ENCODE data around the gene SERTAD4.
"Not testable (repeated sequence)": the region's sequence is repeated elsewhere in the genome, so short reads cannot be mapped to it uniquely, and the experiment has no call there.

The SERTAD4 gene

GRCh38 chr1:210259561-210259960 is 27.0 kb downstream of the SERTAD4 start:
- no peak for DNase-seq (ENCODE audit: low read depth)
- TF ChIP-seq, protein P1, sequence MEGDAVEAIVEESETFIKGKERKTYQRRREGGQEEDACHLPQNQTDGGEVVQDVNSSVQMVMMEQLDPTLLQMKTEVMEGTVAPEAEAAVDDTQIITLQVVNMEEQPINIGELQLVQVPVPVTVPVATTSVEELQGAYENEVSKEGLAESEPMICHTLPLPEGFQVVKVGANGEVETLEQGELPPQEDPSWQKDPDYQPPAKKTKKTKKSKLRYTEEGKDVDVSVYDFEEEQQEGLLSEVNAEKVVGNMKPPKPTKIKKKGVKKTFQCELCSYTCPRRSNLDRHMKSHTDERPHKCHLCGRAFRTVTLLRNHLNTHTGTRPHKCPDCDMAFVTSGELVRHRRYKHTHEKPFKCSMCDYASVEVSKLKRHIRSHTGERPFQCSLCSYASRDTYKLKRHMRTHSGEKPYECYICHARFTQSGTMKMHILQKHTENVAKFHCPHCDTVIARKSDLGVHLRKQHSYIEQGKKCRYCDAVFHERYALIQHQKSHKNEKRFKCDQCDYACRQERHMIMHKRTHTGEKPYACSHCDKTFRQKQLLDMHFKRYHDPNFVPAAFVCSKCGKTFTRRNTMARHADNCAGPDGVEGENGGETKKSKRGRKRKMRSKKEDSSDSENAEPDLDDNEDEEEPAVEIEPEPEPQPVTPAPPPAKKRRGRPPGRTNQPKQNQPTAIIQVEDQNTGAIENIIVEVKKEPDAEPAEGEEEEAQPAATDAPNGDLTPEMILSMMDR (conservative IDR thresholded peaks at IDR 0.05; ENCODE audit: low read depth, low read length) = no peak
- no peak overlapping the region for H3K4me3 ChIP-seq (ENCODE audit: low read length)

DNA sequence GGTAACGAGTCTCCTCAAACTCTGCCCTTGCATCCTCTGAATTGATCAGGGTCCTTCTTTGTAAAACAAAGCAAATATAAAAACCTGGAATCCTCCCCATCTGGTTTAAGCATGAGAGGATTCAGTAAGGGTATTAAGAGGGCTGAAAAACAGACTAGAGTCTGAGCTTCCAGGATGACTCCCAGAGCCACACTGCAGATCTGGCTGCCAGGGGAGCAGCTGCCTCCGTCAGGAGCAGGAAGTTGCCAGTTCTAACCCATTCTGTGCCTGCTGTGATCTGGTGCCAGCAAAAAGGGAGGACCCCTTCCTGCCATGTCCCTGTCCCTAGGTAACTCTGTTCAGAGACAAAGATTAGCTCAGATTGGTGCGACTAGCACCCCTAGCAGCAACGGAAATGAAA is 27.5 kb downstream of the SERTAD4 start:
- DNase-seq (ENCODE audit: low read depth) = no peak
- no peak overlapping the region for H3K4me3 ChIP-seq (ENCODE audit: low read length)
- TF ChIP-seq, protein P1 (conservative IDR thresholded peaks at IDR 0.05; ENCODE audit: low read depth, low read length) = no peak

GRCh38 chr1:210262167-210262896 is 29.7 kb downstream of the SERTAD4 start:
- TF ChIP-seq, protein P1 (conservative IDR thresholded peaks at IDR 0.05; ENCODE audit: low read depth, low read length) = no peak
- no peak overlapping the region for H3K4me3 ChIP-seq (ENCODE audit: low read length)
- no peak for DNase-seq (ENCODE audit: low read depth)

GRCh38 chr1:210262897-210263272 is 30.3 kb downstream of the SERTAD4 start:
- DNase-seq (ENCODE audit: low read depth) = no peak
- TF ChIP-seq, protein P1 (conservative IDR thresholded peaks at IDR 0.05; ENCODE audit: low read depth, low read length) = no peak
- H3K4me3 ChIP-seq (ENCODE audit: low read length) = no peak overlapping the region

DNA sequence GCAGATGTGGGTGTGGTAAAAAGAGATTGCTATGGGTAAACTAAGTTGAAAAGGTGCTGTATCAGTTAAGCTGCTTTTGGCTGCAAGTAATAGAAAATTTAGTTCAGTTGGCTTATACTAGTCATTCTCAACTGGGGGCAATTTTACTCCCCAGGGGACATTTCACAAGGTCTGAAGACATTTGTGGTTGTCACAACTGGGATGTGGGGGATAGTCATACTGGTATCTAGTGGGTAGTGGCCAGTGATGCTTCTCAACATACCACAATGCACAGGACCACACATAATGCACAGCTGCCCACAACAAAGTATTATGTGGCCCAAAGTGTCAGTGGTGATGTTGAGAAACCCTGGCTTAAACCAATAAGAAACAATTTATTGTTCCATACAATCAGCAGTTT is 31.4 kb downstream of the SERTAD4 start:
- no peak for DNase-seq (ENCODE audit: low read depth)
- TF ChIP-seq, protein P1 (conservative IDR thresholded peaks at IDR 0.05; ENCODE audit: low read depth, low read length) = no peak
- H3K4me3 ChIP-seq (ENCODE audit: low read length) = no peak overlapping the region

GRCh38 chr1:210264496-210265380 is 32.1 kb downstream of the SERTAD4 start:
- no peak overlapping the region for H3K4me3 ChIP-seq (ENCODE audit: low read length)
- DNase-seq (ENCODE audit: low read depth) = no peak
- TF ChIP-seq, protein P1 (conservative IDR thresholded peaks at IDR 0.05; ENCODE audit: low read depth, low read length) = peak; percentile 38

DNA sequence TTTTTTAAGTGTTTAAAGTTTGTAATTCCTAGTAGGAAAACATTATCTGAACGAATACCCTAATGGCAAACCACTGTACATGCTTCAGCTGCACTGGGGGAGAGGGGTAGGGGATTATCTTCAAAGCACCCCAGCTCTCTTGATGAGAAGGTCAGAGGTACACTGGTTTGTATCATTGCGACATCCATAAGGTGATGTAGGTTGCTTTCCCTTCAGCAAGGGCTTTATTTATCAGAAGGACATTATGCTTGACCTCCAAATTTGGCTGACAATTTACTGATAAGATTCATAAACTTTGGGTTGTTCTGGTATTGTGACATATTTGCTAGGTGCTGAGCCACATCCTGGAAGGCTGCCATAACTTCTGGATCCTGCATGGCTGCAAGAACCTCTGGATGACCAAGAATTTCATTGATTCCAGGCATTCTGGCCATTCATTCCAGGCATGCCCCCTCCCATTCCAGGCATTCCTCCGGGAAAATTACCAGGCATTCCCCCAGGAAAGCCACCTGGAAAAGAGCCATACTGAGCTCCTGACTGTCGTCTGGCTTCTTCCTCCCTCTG is 32.9 kb downstream of the SERTAD4 start:
- H3K4me3 ChIP-seq (ENCODE audit: low read length); DNase-seq (ENCODE audit: low read depth): not testable (repeated sequence)
